MCF 10A (cell line): ENCODE results near the gene AGMO. TPM values are rescaled to one million over a fixed set of nuclear protein-coding genes. Genes with fewer than 3 reads are reported as not detected.

Experiments used
- BruUV-seq: library from RNA; stranded (reverse); fragments of 400-500 nt; replicated peaks from 2 replicates; lab custom pipeline; 2021; lab: Mats Ljungman, UMichigan
- CTCF ChIA-PET: fragments of 300-600 bp; sonication (Branson Sonifier 250); formaldehyde crosslinking; extraction: SDS; loops from one replicate; lab custom pipeline; 2021; ENCODE audit warnings: antibody characterized with exemption, inconsistent platforms; lab: Yijun Ruan, JAX
- POLR2A ChIA-PET: fragments of 300-600, 350-650 bp; sonication (Branson Sonifier 250); formaldehyde crosslinking; extraction: SDS; loops from one replicate; lab custom pipeline; 2020; ENCODE audit warnings: antibody characterized with exemption, inconsistent platforms; lab: Yijun Ruan, JAX
- DNase-seq: peaks from one replicate; pipeline ENCODE4 v3.0.0-alpha.2; 2018; ENCODE audit not compliant: unreplicated experiment
- H3K27ac Mint-ChIP-seq: one replicate; pipeline ENCODE4 v1.8.0; 2022; ENCODE audit warnings: mild to moderate bottlenecking, low read depth, mixed read lengths; ENCODE audit not compliant: unreplicated experiment
- H3K27me3 Mint-ChIP-seq: one replicate; pipeline ENCODE4 v1.8.0; 2022; ENCODE audit warnings: mixed read lengths; ENCODE audit not compliant: insufficient read depth, unreplicated experiment
- H3K36me3 Mint-ChIP-seq: one replicate; pipeline ENCODE4 v1.8.0; 2022; ENCODE audit warnings: mild to moderate bottlenecking, moderate library complexity, mixed read lengths; ENCODE audit not compliant: insufficient read depth, unreplicated experiment
- H3K4me1 Mint-ChIP-seq: one replicate; pipeline ENCODE4 v1.8.0; 2022; ENCODE audit warnings: mixed read lengths; ENCODE audit not compliant: insufficient read depth, unreplicated experiment
- H3K4me3 Mint-ChIP-seq: one replicate; pipeline ENCODE4 v1.8.0; 2022; ENCODE audit warnings: mild to moderate bottlenecking, moderate library complexity, mixed read lengths; ENCODE audit not compliant: unreplicated experiment
- H3K9me3 Mint-ChIP-seq: one replicate; pipeline ENCODE4 v1.8.0; 2022; ENCODE audit warnings: mixed read lengths; ENCODE audit not compliant: unreplicated experiment
- CTCF ChIP-seq: fragments of 200-600 bp; IDR thresholded peaks from one replicate; pipeline ENCODE4 v1.8.0; 2022; ENCODE audit warnings: antibody characterized with exemption, mild to moderate bottlenecking; ENCODE audit not compliant: unreplicated experiment
- intact Hi-C: fragments of 100-400 bp; cut with micrococcal nuclease; formaldehyde crosslinking; loops from 2 replicates; pipeline ENCODE4 v1.14.1; 2022
- total RNA-seq: library from RNA; stranded (reverse); gene quantifications from 2 replicates; pipeline ENCODE4 v1.2.3, GENCODE V29; 2022

The AGMO gene
- total RNA-seq, 1 experiment from 2014 or later: not detected

GRCh38 chr7:15370441-15370840 lies 191.4 kb downstream of the AGMO start:
- ChIA-PET CTCF (no interaction called here), POLR2A (no interaction called here)
- TF ChIP-seq CTCF: no peak
- Mint-ChIP-seq H3K4me3 (no peak overlapping the region), H3K9me3 (no peaks in the 10 kb centered on the region), H3K27ac (no peak overlapping the region), H3K27me3 (peaks cover 23% of the 10 kb centered on the region), H3K36me3 (no peaks in the 10 kb centered on the region), H3K4me1 (no peaks in the 10 kb centered on the region)
- no TSS peak for BruUV-seq
- no peak for DNase-seq
- intact Hi-C loops: no loop called here

DNA sequence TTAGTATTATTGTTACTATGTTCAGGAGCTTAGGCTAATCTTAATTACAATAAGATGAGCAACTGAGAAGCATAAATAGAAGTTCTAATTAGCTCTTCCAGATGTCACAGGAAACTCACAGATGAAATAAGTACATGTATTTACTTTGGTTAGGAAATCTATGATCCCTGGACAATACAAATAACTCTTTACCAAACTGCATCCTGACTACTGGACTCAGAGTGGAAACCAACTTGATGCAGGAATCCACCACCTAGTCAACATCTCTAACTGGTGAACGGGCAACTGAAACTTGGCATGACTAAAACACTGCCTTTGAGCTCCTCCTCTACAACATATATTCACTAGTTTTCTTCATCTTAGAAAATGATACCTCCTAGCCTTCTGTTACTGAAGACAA lies 193.2 kb downstream of the AGMO start:
- Mint-ChIP-seq H3K36me3 (no peaks in the 10 kb centered on the region), H3K4me1 (no peaks in the 10 kb centered on the region), H3K27ac (no peak overlapping the region), H3K9me3 (no peaks in the 10 kb centered on the region), H3K27me3 (peaks cover 34% of the 10 kb centered on the region), H3K4me3 (no peak overlapping the region)
- ChIA-PET POLR2A (no interaction called here), CTCF (interaction anchor here (1.2 kb wide), 1 partner anchor 19 kb away, joined by 3 read pairs; no protein-coding TSS in a partner anchor)
- no TSS peak for BruUV-seq
- TF ChIP-seq CTCF: no peak
- intact Hi-C loops: no loop called here
- DNase-seq: no peak

DNA sequence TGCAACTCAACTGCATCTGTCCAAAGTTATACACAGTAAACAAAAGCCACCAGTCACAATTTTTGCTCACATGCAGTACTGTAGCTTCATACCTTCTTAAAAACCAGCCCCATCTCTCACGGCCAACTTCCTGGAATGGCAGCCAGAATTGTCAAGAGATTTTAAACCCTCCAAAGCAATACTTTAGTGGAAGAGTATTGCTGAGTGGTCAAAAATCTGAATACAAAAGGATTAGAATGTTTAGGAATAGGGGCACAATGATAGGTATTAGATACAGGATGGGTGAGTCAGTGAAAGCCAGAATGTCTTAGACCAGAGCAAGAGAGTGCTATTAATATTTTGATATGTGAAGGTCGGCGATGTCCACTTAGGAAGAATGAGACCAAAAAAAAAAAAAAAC lies 193.9 kb downstream of the AGMO start:
- no peaks in the 10 kb centered on the region for H3K9me3 Mint-ChIP-seq
- no TSS peak for BruUV-seq
- ChIA-PET POLR2A (no interaction called here), CTCF (no interaction called here)
- H3K27ac Mint-ChIP-seq: no peak overlapping the region
- peaks cover 41% of the 10 kb centered on the region for H3K27me3 Mint-ChIP-seq
- H3K4me3 Mint-ChIP-seq: no peak overlapping the region
- no peak for DNase-seq
- intact Hi-C loops: no loop called here
- no peak for TF ChIP-seq CTCF
- no peaks in the 10 kb centered on the region for H3K4me1 Mint-ChIP-seq
- H3K36me3 Mint-ChIP-seq: no peaks in the 10 kb centered on the region

- no peak for TF ChIP-seq CTCF
- H3K27me3 Mint-ChIP-seq: peaks cover 22% of the 10 kb centered on the region
Observed at GRCh38 chr7:15358112-15358511, 203.7 kb downstream of the AGMO start.

More at GRCh38 chr7:15358112-15358511, 203.7 kb downstream of the AGMO start:
- DNase-seq: no peak
- intact Hi-C loops: no loop called here
- Mint-ChIP-seq H3K9me3 (no peaks in the 10 kb centered on the region), H3K4me3 (no peak overlapping the region), H3K36me3 (no peaks in the 10 kb centered on the region), H3K4me1 (no peaks in the 10 kb centered on the region), H3K27ac (no peak overlapping the region)
- ChIA-PET POLR2A (no interaction called here), CTCF (no interaction called here)
- BruUV-seq: no TSS peak
